Mesenchymal stem cell (in vitro differentiated cells and primary cell): ENCODE measurements around the gene KRTAP12-3.
"Not testable (repeated sequence)": the region's sequence is repeated elsewhere in the genome, so short reads cannot be mapped to it uniquely, and the experiment has no call there.

Experiments
- DNase-seq: peaks from one replicate; pipeline ENCODE4 v3.0.0-alpha.2; 2013
- H2AFZ ChIP-seq: one replicate; pipeline ENCODE4 v1.6.1; 2013; ENCODE audit warnings: low read depth, mild to moderate bottlenecking, control low read depth, inconsistent platforms, low read length, moderate library complexity
- H2AK5ac ChIP-seq: 2 replicates; pipeline ENCODE4 v1.6.1; 2013; ENCODE audit warnings: low read length, moderate library complexity, mild to moderate bottlenecking, inconsistent platforms; ENCODE audit not compliant: severe bottlenecking
- H2BK120ac ChIP-seq: one replicate; pipeline ENCODE4 v1.6.1; 2013; ENCODE audit warnings: low read depth, mild to moderate bottlenecking, inconsistent platforms, low read length, moderate library complexity
- H2BK12ac ChIP-seq, 2 experiments: one replicate each; pipeline ENCODE4 v1.6.1; 2013; ENCODE audit warnings: inconsistent platforms in 2 of 2, low read length in 2 of 2, mild to moderate bottlenecking in 2 of 2, moderate library complexity in 2 of 2, control low read depth in 1 of 2
- H2BK15ac ChIP-seq: one replicate; pipeline ENCODE4 v1.6.1; 2013; ENCODE audit warnings: mild to moderate bottlenecking, low read depth, inconsistent platforms; ENCODE audit not compliant: poor library complexity, severe bottlenecking
- H2BK5ac ChIP-seq: 2 replicates; pipeline ENCODE4 v1.6.1; 2013; ENCODE audit warnings: low read depth, mild to moderate bottlenecking, low read length, control low read depth, inconsistent platforms; ENCODE audit not compliant: poor library complexity, severe bottlenecking
- H3K14ac ChIP-seq, 2 experiments: one replicate each; pipeline ENCODE4 v1.6.1; 2013; ENCODE audit warnings: inconsistent platforms in 2 of 2, low read length in 2 of 2, control low read depth in 1 of 2, mild to moderate bottlenecking in 1 of 2, moderate library complexity in 1 of 2
- H3K18ac ChIP-seq, 2 experiments: one replicate each; pipeline ENCODE4 v1.6.1; 2013; ENCODE audit warnings: inconsistent platforms in 2 of 2, low read length in 2 of 2, control low read depth in 1 of 2, low read depth in 1 of 2, mild to moderate bottlenecking in 1 of 2
- H3K23ac ChIP-seq, 2 experiments: one replicate each; pipeline ENCODE4 v1.6.1; 2013; ENCODE audit warnings: inconsistent platforms in 2 of 2, low read length in 2 of 2, mild to moderate bottlenecking in 2 of 2, moderate library complexity in 2 of 2, control low read depth in 1 of 2
- H3K27ac ChIP-seq: 2 replicates; pipeline ENCODE4 v1.5.1; 2013; ENCODE audit warnings: mild to moderate bottlenecking, moderate library complexity, low read length, control low read depth, inconsistent platforms; ENCODE audit not compliant: poor library complexity, severe bottlenecking
- H3K27me3 ChIP-seq, 2 experiments: 2 replicates each; pipeline versions ENCODE4 v1.6.1 to v1.7.0; 2013; ENCODE audit warnings: low read length in 2 of 2, mild to moderate bottlenecking in 2 of 2, moderate library complexity in 2 of 2, control low read depth in 1 of 2, inconsistent platforms in 1 of 2; ENCODE audit not compliant: control insufficient read depth in 1 of 2, insufficient read depth in 1 of 2
- H3K36me3 ChIP-seq, 2 experiments: 2 replicates each; pipeline versions ENCODE4 v1.6.1 to v1.7.0; 2013; ENCODE audit warnings: low read length in 2 of 2, control low read depth in 1 of 2, inconsistent platforms in 1 of 2, low read depth in 1 of 2, mild to moderate bottlenecking in 1 of 2; ENCODE audit not compliant: insufficient read depth in 2 of 2, control insufficient read depth in 1 of 2
- H3K4ac ChIP-seq, 2 experiments: one replicate each; pipeline ENCODE4 v1.6.1; 2013; ENCODE audit warnings: inconsistent platforms in 2 of 2, low read length in 2 of 2, mild to moderate bottlenecking in 2 of 2, moderate library complexity in 2 of 2, control low read depth in 1 of 2, low read depth in 1 of 2
- H3K4me1 ChIP-seq: 2 replicates; pipeline ENCODE4 v1.6.1; 2013; ENCODE audit warnings: low read depth, low read length, control low read depth; ENCODE audit not compliant: control insufficient read depth, insufficient read depth
- H3K4me2 ChIP-seq: 2 replicates; pipeline ENCODE4 v1.6.1; 2013; ENCODE audit warnings: low read length, mild to moderate bottlenecking, inconsistent platforms; ENCODE audit not compliant: poor library complexity, severe bottlenecking
- H3K4me3 ChIP-seq, 2 experiments: 2 replicates each; pipeline versions ENCODE4 v1.5.1 to v1.7.0; 2013; ENCODE audit warnings: low read length in 2 of 2, mild to moderate bottlenecking in 2 of 2, control low read depth in 1 of 2, low read depth in 1 of 2; ENCODE audit not compliant: insufficient read depth in 1 of 2
- H3K79me1 ChIP-seq: replicated peaks from 2 replicates; pipeline ENCODE4 v1.6.1; 2013; ENCODE audit warnings: mild to moderate bottlenecking, control low read depth, low read length, inconsistent platforms; ENCODE audit not compliant: poor library complexity, severe bottlenecking
- H3K9ac ChIP-seq: 2 replicates; pipeline ENCODE4 v1.7.0; 2013; ENCODE audit warnings: mild to moderate bottlenecking, low read length, moderate library complexity
- H3K9me3 ChIP-seq: 2 replicates; pipeline ENCODE4 v1.7.0; 2013; ENCODE audit warnings: mild to moderate bottlenecking, low read length; ENCODE audit not compliant: control insufficient read depth
- H4K8ac ChIP-seq: one replicate; pipeline ENCODE4 v1.6.1; 2013; ENCODE audit warnings: inconsistent platforms, mild to moderate bottlenecking, low read length, moderate library complexity
- H4K91ac ChIP-seq: one replicate; pipeline ENCODE4 v1.6.1; 2013; ENCODE audit warnings: mild to moderate bottlenecking, low read length, inconsistent platforms
- WGBS: methylation state at CpG from one replicate; pipeline ENCODE4 v1.1.7; 2013; ENCODE audit warnings: mixed read lengths; 5-methylcytosine and 5-hydroxymethylcytosine counted together

Gene KRTAP12-3

GRCh38 chr21:44644878-44645277 lies 12.9 kb upstream of the KRTAP12-3 start:
- no peak for DNase-seq
- peaks cover 3 to 10% of the 10 kb centered on the region in 2 experiments for H3K27me3 ChIP-seq
- H3K9me3 ChIP-seq, result peaks cover 43% of the 10 kb centered on the region
- no peak overlapping the region for H2BK12ac ChIP-seq
- no peak overlapping the region for H4K8ac ChIP-seq
- H2AFZ ChIP-seq, result no peak overlapping the region
- no peak overlapping the region for H3K14ac ChIP-seq
- H2BK120ac ChIP-seq, result no peak overlapping the region
- WGBS, result no CpG with 5 or more reads among the region's 2 CpGs
- no peak overlapping the region for H3K9ac ChIP-seq
- no peak overlapping the region for H3K4ac ChIP-seq
- no peak overlapping the region for H2AK5ac ChIP-seq
- no peak overlapping the region for H2BK15ac ChIP-seq
- H3K79me1 ChIP-seq, result no peaks in the 10 kb centered on the region
- H3K36me3 ChIP-seq, result no peaks in the 10 kb centered on the region
- H2BK5ac ChIP-seq, result no peak overlapping the region
- H3K4me3 ChIP-seq, result no peak overlapping the region
- H3K27ac ChIP-seq, result no peak overlapping the region
- no peak overlapping the region for H3K23ac ChIP-seq
- H3K18ac ChIP-seq, result no peak overlapping the region
- no peaks in the 10 kb centered on the region for H3K4me1 ChIP-seq
- H4K91ac ChIP-seq, result no peak overlapping the region
- no peak overlapping the region for H3K4me2 ChIP-seq

- H3K4ac ChIP-seq, H3K79me1 ChIP-seq, DNase-seq, H3K9ac ChIP-seq, H3K14ac ChIP-seq, H4K8ac ChIP-seq, H2BK5ac ChIP-seq, H3K4me2 ChIP-seq, H2AK5ac ChIP-seq, H2AFZ ChIP-seq, H3K18ac ChIP-seq, H3K4me3 ChIP-seq, H2BK120ac ChIP-seq, H3K27me3 ChIP-seq, H2BK12ac ChIP-seq, H2BK15ac ChIP-seq, H3K27ac ChIP-seq, H3K4me1 ChIP-seq, H3K23ac ChIP-seq, H3K36me3 ChIP-seq: not testable (repeated sequence)
- 77% methylated on average over 21 of the region's 21 CpGs for WGBS
- peaks cover 29% of the 10 kb centered on the region for H3K9me3 ChIP-seq
- H4K91ac ChIP-seq, result peak within 1 kb of the TSS; percentile 10
Measured at GRCh38 chr21:44646366-44647221, 11.1 kb upstream of the KRTAP12-3 start, which contains the start of gene KRTAP10-11. KRTAP10-11 (plus strand) TSS chr21:44646414; CDS start chr21:44646459, 45 bp downstream.

GRCh38 chr21:44647222-44647552 lies 10.5 kb upstream of the KRTAP12-3 start:
- WGBS, result 57% methylated on average over 8 of the region's 8 CpGs

GRCh38 chr21:44648557-44649311 lies 9.0 kb upstream of the KRTAP12-3 start:
- H3K27ac ChIP-seq, result no peak overlapping the region
- H3K27me3 ChIP-seq, result peaks cover 3 to 10% of the 10 kb centered on the region in 2 experiments
- no peak overlapping the region for H3K4ac ChIP-seq
- no peak overlapping the region for H4K8ac ChIP-seq
- H2AFZ ChIP-seq, result no peak overlapping the region
- no peak overlapping the region for H3K4me2 ChIP-seq
- H3K18ac ChIP-seq, result no peak overlapping the region
- H2AK5ac ChIP-seq, result no peak overlapping the region
- no peak overlapping the region for H2BK5ac ChIP-seq
- no peak overlapping the region for H4K91ac ChIP-seq
- no peak overlapping the region for H3K9ac ChIP-seq
- no peak overlapping the region for H3K4me3 ChIP-seq
- H2BK15ac ChIP-seq, result no peak overlapping the region
- no peaks in the 10 kb centered on the region for H3K4me1 ChIP-seq
- 90% methylated on average over 33 of the region's 33 CpGs for WGBS
- no peaks in the 10 kb centered on the region for H3K79me1 ChIP-seq
- no peak overlapping the region for H2BK120ac ChIP-seq
- H3K36me3 ChIP-seq, result no peaks in the 10 kb centered on the region
- no peak overlapping the region for H3K14ac ChIP-seq
- H3K23ac ChIP-seq, result no peak overlapping the region
- no peak overlapping the region for H2BK12ac ChIP-seq
- no peak for DNase-seq
- peaks cover 15% of the 10 kb centered on the region for H3K9me3 ChIP-seq

More at GRCh38 chr21:44647222-44647552, 10.5 kb upstream of the KRTAP12-3 start:
- H3K9ac ChIP-seq, result no peak overlapping the region
- H3K4me1 ChIP-seq, result no peaks in the 10 kb centered on the region
- no peak for DNase-seq
- H3K27me3 ChIP-seq, result peaks cover 3 to 10% of the 10 kb centered on the region in 2 experiments
- no peak overlapping the region for H3K14ac ChIP-seq
- H2BK12ac ChIP-seq, result no peak overlapping the region
- H2BK5ac ChIP-seq, result no peak overlapping the region
- no peak overlapping the region for H2BK15ac ChIP-seq
- no peaks in the 10 kb centered on the region for H3K36me3 ChIP-seq
- no peak overlapping the region for H3K23ac ChIP-seq
- H3K4ac ChIP-seq, result no peak overlapping the region
- no peak overlapping the region for H2AK5ac ChIP-seq
- H3K27ac ChIP-seq, result no peak overlapping the region
- H3K18ac ChIP-seq, result no peak overlapping the region
- H4K91ac ChIP-seq, result no peak overlapping the region
- H3K4me2 ChIP-seq, result no peak overlapping the region
- H2BK120ac ChIP-seq, result no peak overlapping the region
- peaks cover 26% of the 10 kb centered on the region for H3K9me3 ChIP-seq
- H3K4me3 ChIP-seq, result no peak overlapping the region
- H4K8ac ChIP-seq, result no peak overlapping the region
- H2AFZ ChIP-seq, result no peak overlapping the region
- H3K79me1 ChIP-seq, result no peaks in the 10 kb centered on the region
